HepG2 (cell line): Measurements from ENCODE around the gene ZNF284. TPM values are rescaled to one million over a fixed set of nuclear protein-coding genes. Genes with fewer than 3 reads are reported as not detected.

Source experiments
- AGO2 ChIP-seq: fragments of 200-400 bp; formaldehyde crosslinking; optimal IDR thresholded peaks from 2 replicates; pipeline ENCODE3; 2017; ENCODE audit warnings: mild to moderate bottlenecking, low read depth, low read length, moderate library complexity
- IRF2 ChIP-seq: IDR thresholded peaks from 2 replicates; pipeline ENCODE4 v1.6.1; 2018; ENCODE audit warnings: missing genetic modification reagents, missing compliant biosample characterization
- PHF5A ChIP-seq: IDR thresholded peaks from one replicate; pipeline ENCODE4 v1.6.1; 2018; ENCODE audit warnings: low read depth, missing genetic modification reagents; ENCODE audit not compliant: unreplicated experiment
- PRDM15 ChIP-seq: sonication (generic); formaldehyde crosslinking; IDR thresholded peaks from 2 replicates; pipeline ENCODE4 v1.4.0; 2020; ENCODE audit warnings: missing genetic modification reagents
- TCF7 ChIP-seq: sonication (generic); IDR thresholded peaks from 2 replicates; pipeline ENCODE4 v1.6.1; 2016; ENCODE audit warnings: antibody characterized with exemption, low read depth
- TGIF2 ChIP-seq: IDR thresholded peaks from 2 replicates; pipeline ENCODE4 v1.6.1; 2016; ENCODE audit warnings: control low read depth, missing compliant biosample characterization
- YEATS2 ChIP-seq: sonication (generic); formaldehyde crosslinking; IDR thresholded peaks from 2 replicates; pipeline ENCODE4 v1.4.0; 2020; ENCODE audit warnings: missing genetic modification reagents, borderline replicate concordance
- ZBTB46 ChIP-seq: sonication (generic); formaldehyde crosslinking; IDR thresholded peaks from 2 replicates; pipeline ENCODE4 v1.4.0; 2020; ENCODE audit warnings: mild to moderate bottlenecking, missing genetic modification reagents, borderline replicate concordance
- ZFP1 ChIP-seq: IDR thresholded peaks from 2 replicates; pipeline ENCODE4 v1.6.1; 2016
- ZNF160 ChIP-seq: sonication (generic); formaldehyde crosslinking; IDR thresholded peaks from 2 replicates; pipeline ENCODE4 v1.8.0; 2022; ENCODE audit warnings: mild to moderate bottlenecking, inconsistent platforms, missing genetic modification reagents
- ZNF253 ChIP-seq: sonication (generic); formaldehyde crosslinking; IDR thresholded peaks from 2 replicates; pipeline ENCODE4 v1.8.0; 2022; ENCODE audit warnings: mild to moderate bottlenecking, missing genetic modification reagents, borderline replicate concordance
- ZNF501 ChIP-seq: sonication (generic); formaldehyde crosslinking; IDR thresholded peaks from 2 replicates; pipeline ENCODE4 v1.5.1; 2020; ENCODE audit warnings: mild to moderate bottlenecking, moderate library complexity, missing genetic modification reagents
- ZNF639 ChIP-seq: conservative IDR thresholded peaks from 2 replicates; pipeline ENCODE4 v1.6.1; 2018; ENCODE audit warnings: missing genetic modification reagents
- ZNF646 ChIP-seq: sonication (generic); formaldehyde crosslinking; IDR thresholded peaks from 2 replicates; pipeline ENCODE4 v1.9.0; 2021; ENCODE audit warnings: mild to moderate bottlenecking, missing genetic modification reagents
- ZNF768 ChIP-seq: sonication (generic); formaldehyde crosslinking; IDR thresholded peaks from 2 replicates; pipeline ENCODE4 v1.4.0; 2020; ENCODE audit warnings: missing genetic modification reagents
- polyA plus RNA-seq, 8 experiments: library from polyadenylated mRNA; depleted of rRNA in 3 of 8; stranded (reverse) in 7 of 8; unstranded in 1 of 8; fragments of >200 nt; fragmentation: Illumina TruSeq in 4 of 8; extraction: Trizol in 4 of 8; gene quantifications; 2 replicates each; pipeline versions ENCODE4 v1.2.1 to v1.2.3, GENCODE V29; 2011 to 2016; ENCODE audit warnings: low read depth in 4 of 8, missing spikeins in 1 of 8, mixed read lengths in 1 of 8; ENCODE audit not compliant: insufficient read depth in 1 of 8
- total RNA-seq, 5 experiments: library from RNA; depleted of rRNA; stranded (reverse); fragments of >200 nt; fragmentation: Illumina TruSeq; extraction: Trizol; gene quantifications; 2 replicates each; pipeline ENCODE4 v1.2.3, GENCODE V29; 2016; ENCODE audit warnings: low read depth in 1 of 5

ZNF284 gene
- total and polyA plus RNA-seq, 2 of the 13 experiments (the other 11 are each of a cell fraction or from before 2014, with no cell fraction given), result 1.2 to 2.3 TPM

- TF ChIP-seq PRDM15 (CRISPR knock-in tag), result no peak
- no peak for TF ChIP-seq ZBTB46
- no peak for TF ChIP-seq ZNF253
- TF ChIP-seq ZNF501, result peak; percentile 73; the same call in 1 of the 2 replicates
- TF ChIP-seq PHF5A (CRISPR knock-in tag), result peak; percentile 68
- no peak for TF ChIP-seq AGO2
- TF ChIP-seq ZNF646 (CRISPR knock-in tag), result no peak
- no peak for TF ChIP-seq ZFP1 (CRISPR knock-in tag)
- no peak for TF ChIP-seq ZNF768 (CRISPR knock-in tag)
- TF ChIP-seq YEATS2 (CRISPR knock-in tag), result peak; percentile 78
- TF ChIP-seq ZNF160 (CRISPR knock-in tag), result 0 out of 2 replicates have a peak, but pooled peaks have one; percentile 65
- 0 out of 2 replicates have a peak, but pooled peaks have one; percentile 16 for TF ChIP-seq TGIF2 (CRISPR knock-in tag)
- TF ChIP-seq ZNF639 (CRISPR knock-in tag), result no peak
- TF ChIP-seq TCF7, result no peak
- peak; percentile 97 for TF ChIP-seq IRF2
Observed at GRCh38 chr19:44071824-44072542, at the start of gene ZNF284 (continued).
